NCI-H1436 (cell line): ENCODE data around the gene SIN3A.
"Not testable (repeated sequence)": the region's sequence is repeated elsewhere in the genome, so short reads cannot be mapped to it uniquely, and the experiment has no call there.

Source experiments
- DNase-seq: peaks from one replicate; lab custom pipeline; 2025; lab: John Stamatoyannopoulos, UW

Gene SIN3A

GRCh38 chr15:75451674-75452363 lies at the start of gene SIN3A:
Gene SIN3A (minus strand): TSS chr15:75451690. CDS start chr15:75430375, 21,315 bp downstream.
- peak; percentile 100 for DNase-seq

- DNase-seq, result no peak
Measured at GRCh38 chr15:75493732-75494131, 42.2 kb upstream of the SIN3A start.

- DNase-seq, result no peak
Measured at GRCh38 chr15:75483961-75484360, 32.5 kb upstream of the SIN3A start.

GRCh38 chr15:75483556-75483955 lies 32.1 kb upstream of the SIN3A start:
- DNase-seq, result not testable (repeated sequence)

- DNase-seq, result no peak
Measured at GRCh38 chr15:75483106-75483505, 31.6 kb upstream of the SIN3A start.

GRCh38 chr15:75480463-75480862 lies 29.0 kb upstream of the SIN3A start:
- not testable (repeated sequence) for DNase-seq

GRCh38 chr15:75479670-75480069 lies 28.2 kb upstream of the SIN3A start:
- no peak for DNase-seq

- DNase-seq, result not testable (repeated sequence)
Measured at GRCh38 chr15:75477094-75477493, 25.6 kb upstream of the SIN3A start.

- DNase-seq, result no peak
Measured at GRCh38 chr15:75468913-75469598, 17.6 kb upstream of the SIN3A start.

GRCh38 chr15:75460646-75461045 lies 9.2 kb upstream of the SIN3A start:
- DNase-seq, result no peak

GRCh38 chr15:75459581-75459980 lies 8.1 kb upstream of the SIN3A start:
- no peak for DNase-seq

- DNase-seq, result no peak
Measured at GRCh38 chr15:75456710-75457109, 5.2 kb upstream of the SIN3A start.

GRCh38 chr15:75455982-75456531 lies 4.6 kb upstream of the SIN3A start:
- peak; percentile 1 for DNase-seq

- peak; percentile 73 for DNase-seq
Measured at GRCh38 chr15:75455424-75455981, 4.0 kb upstream of the SIN3A start.

GRCh38 chr15:75454471-75455378 lies 3.2 kb upstream of the SIN3A start:
- peak; percentile 60 for DNase-seq

- DNase-seq, result peak; percentile 100
Measured at GRCh38 chr15:75453703-75454470, 2.4 kb upstream of the SIN3A start.

- DNase-seq, result peak; percentile 62
Measured at GRCh38 chr15:75452865-75453702, 1.6 kb upstream of the SIN3A start.

GRCh38 chr15:75452364-75452864 lies 924 bp upstream of the SIN3A start:
- DNase-seq, result peak; percentile 75

- no peak for DNase-seq
Measured at GRCh38 chr15:75451202-75451673, 252 bp downstream of the SIN3A start.
